T-helper 2 cell treated with Interferon-gamma antibody and Interleukin-4, amounts not matched to agents 100 ng/mL and 5 ng/mL, for 36 hours (primary cell): ENCODE results near the gene GRID1. TPM values are rescaled to one million over a fixed set of nuclear protein-coding genes. Genes with fewer than 3 reads are reported as not detected.
"Not testable (repeated sequence)": the region's sequence is repeated elsewhere in the genome, so short reads cannot be mapped to it uniquely, and the experiment has no call there.

ENCODE experiments used
- intact Hi-C: fragments of 100-400 bp; cut with micrococcal nuclease; formaldehyde crosslinking; loops from one replicate; pipeline ENCODE4 v1.15.1; 2023
- total RNA-seq: library from RNA; stranded (reverse); gene quantifications from 2 replicates; pipeline ENCODE4 v1.2.3, GENCODE V29; 2022

The GRID1 gene
- total RNA-seq, 1 donor from 2014 or later: not detected

- intact Hi-C loops: no loop called here
These were observed 318.0 kb downstream of the GRID1 start for GRCh38 chr10:86048571-86048970.

DNA sequence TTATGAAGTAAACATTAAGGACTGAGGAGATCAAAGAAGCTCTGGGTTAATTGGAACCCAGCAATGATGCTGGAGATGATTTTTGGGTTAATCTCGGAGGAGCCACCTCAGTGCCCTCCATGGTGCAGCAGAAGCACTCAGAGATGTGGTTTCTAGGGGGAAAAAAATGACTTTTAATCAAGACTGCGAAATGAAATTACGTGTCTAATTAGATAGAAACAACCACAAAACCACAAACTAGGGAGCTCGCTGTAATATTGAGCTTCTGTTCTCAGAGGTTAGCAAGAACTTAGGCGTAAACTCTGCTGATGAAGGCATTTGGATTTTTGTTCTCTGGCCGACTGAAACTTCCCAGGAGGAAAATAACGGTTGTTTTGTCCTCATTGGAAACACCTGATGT, 319.0 kb downstream of the GRID1 start:
- intact Hi-C loops: no loop called here

GRCh38 chr10:86046845-86047460, 319.6 kb downstream of the GRID1 start:
- intact Hi-C loops: no loop called here

GRCh38 chr10:86045896-86046295, 320.7 kb downstream of the GRID1 start:
- intact Hi-C loops: no loop called here

GRCh38 chr10:86044029-86044428, 322.6 kb downstream of the GRID1 start:
- intact Hi-C loops: no loop called here

DNA sequence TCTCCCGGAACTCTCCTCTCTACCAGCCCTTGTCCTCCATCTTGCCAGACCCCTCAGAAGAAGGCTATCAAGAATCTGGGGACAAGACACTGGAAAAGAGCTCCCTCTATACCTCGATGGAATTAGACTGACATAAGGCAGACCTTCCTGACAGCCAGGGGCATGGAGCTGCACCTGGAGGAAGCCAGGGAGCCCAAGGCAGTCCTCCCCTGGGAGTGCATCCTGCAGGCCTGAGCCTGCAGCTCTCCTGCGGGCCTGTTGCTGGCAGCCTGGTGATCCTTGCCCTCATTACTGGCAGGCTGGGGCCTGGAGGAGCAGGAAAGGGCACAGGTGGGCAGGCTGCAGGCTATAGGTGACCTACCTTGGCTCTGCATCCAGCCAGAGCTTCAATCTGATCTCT, 323.4 kb downstream of the GRID1 start:
- intact Hi-C loops: no loop called here

- intact Hi-C loops: no loop called here
These were observed 324.4 kb downstream of the GRID1 start for GRCh38 chr10:86042161-86042560.

DNA sequence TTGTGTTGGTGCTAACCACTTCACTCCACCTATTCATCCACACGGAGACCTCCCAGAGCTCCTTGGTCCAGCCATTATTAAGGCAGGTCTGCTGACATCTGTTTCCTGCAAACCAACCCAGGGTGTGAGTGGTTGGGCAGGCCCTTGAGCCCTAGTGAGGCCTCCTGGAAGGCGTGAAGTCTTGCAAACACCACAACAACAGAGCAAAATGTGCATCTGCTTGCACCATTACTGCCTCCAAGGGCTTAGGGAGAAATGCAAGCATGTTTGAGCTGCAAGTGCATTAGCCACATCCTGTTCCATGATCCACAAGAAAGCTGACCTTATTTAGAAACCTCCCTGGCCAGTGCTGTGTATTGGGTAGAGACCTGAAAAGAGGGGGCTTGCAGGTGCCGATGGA, 325.5 kb downstream of the GRID1 start:
- intact Hi-C loops: no loop called here

DNA sequence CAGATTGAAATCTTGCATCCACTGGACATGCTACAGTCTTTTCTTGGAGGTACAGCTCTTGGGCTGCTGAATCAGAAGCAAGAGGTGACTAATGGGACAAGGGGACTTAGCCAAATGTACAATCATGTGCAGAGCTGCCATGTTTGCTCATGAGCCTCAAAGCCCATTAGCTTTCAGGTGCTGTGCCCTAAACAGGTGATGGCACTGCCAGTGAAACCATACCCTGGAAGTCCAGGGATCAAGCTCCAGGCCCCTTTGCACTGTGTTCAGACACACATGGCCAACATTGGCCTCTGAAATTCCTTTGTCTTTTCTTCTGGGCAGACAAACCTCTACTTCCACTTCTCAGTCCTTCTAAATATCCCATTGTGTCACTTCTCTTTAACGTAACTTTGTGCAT, 328.2 kb downstream of the GRID1 start:
- intact Hi-C loops: no loop called here

DNA sequence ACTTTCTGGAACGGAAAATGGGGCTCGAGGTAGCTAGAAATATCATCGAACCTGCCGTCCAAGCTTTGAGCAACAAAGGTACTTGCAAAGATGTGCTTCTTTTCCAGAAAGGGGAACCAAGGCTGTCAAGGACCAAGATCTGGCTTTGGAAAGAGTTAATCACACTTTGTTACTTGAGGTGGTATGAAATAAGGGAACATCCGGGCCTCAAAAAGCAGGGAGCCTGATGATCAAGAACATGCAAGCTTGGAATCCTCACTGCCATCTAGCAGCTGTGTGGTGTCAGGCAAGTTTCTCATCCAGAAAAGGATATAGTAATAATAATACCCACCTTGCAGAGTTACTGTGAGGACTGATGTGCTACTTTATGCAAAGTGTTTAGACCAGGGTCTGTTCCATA, 329.5 kb downstream of the GRID1 start:
- intact Hi-C loops: no loop called here

- intact Hi-C loops: no loop called here
These were observed 330.1 kb downstream of the GRID1 start for GRCh38 chr10:86036544-86036831.

DNA sequence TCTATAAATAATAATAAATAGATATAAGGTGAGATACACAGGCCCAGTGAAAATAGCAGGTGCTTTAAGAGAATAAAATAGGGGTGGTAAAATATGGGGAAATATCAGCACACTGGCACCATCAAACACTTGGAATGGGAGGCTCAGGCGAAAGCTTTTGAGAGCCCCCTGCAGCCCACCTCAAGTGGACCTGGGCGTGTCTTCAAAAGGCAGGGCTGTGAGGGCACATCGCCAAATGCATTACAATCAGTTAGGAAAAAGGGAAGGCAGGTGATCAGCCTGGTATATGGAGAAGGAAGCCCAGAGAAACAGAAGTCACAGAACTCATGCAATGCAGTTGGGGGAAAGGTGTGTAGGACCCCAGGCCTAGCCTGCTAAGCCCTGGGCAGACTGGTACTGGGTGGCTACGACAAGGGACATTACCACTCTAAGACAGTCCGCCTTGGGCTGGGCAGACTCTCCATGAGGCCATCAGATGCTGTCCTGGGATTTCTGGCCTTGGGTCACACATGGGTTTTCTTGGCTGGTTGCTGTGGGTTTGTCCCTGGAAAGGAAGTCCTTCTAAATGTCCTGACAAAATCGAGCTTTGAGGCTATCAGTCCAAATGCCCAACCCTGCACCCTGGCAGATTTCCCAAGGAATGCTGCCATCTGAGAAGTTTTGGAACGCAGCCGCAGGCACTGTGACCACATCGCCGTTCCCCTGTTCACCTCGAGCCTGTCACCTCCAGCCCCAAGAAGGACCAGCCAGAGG, 330.6 kb downstream of the GRID1 start:
- intact Hi-C loops: no loop called here

GRCh38 chr10:86034710-86035109, 331.9 kb downstream of the GRID1 start:
- intact Hi-C loops: no loop called here

- intact Hi-C loops: no loop called here
These were observed 333.0 kb downstream of the GRID1 start for GRCh38 chr10:86033581-86033980.

DNA sequence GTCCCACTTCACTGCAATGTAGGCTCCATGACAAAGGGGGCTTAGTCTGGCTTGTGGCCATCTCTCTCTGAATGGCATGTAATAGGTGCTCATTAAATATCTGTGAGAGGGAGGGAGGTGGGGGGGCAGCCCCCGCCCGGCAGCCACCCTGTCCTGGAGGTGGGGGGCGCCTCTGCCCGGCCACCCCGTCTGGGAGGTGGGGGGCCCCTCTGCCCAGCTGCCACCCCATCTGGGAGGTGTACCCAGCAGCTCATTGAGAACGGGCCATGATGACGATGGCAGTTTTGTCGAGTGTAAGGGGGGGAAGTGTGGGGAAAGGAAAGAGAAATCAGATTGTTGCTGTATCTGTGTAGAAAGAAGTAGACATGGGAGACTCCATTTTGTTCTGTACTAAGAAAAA, 334.5 kb downstream of the GRID1 start:
- intact Hi-C loops: not testable (repeated sequence)

DNA sequence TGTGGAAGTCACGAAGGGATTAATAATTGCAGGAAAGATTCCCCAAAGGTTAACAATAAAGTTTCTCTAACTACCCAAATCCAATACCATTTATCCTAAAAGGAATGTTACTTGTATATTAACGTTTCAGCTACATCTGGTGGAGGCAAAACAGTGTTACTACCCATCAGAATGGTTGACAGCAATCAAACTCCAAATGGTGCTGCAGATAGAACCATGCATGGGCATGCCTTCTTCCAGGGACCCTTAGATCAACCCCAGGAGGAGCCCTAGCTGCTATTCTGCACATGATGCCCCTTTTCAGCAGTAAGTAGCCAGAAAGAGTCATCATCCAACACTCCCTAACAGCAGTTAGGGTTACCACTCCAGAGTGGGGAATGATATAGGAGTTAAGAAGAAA, 336.3 kb downstream of the GRID1 start:
- intact Hi-C loops: no loop called here

- intact Hi-C loops: no loop called here
These were observed 339.2 kb downstream of the GRID1 start for GRCh38 chr10:86027346-86027745.

- intact Hi-C loops: no loop called here
These were observed 341.1 kb downstream of the GRID1 start for GRCh38 chr10:86025509-86025908.

- intact Hi-C loops: no loop called here
These were observed 342.1 kb downstream of the GRID1 start for GRCh38 chr10:86024281-86025041.

DNA sequence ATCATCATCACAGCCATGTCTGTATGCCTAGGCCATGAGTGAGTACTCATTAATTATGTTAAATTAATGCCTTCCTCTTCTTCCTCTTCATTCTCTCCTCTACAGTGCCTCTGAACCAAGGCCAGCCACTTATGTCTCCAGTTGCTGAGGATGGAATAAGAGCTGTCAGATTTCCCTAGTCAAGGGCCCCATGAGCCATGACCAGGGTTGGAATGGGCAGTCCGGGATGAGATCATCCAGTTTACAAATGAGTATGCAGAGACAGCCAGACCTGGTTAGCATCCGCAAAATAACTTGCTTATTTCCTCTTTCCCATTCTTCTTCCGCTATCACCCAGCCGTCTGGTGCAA, 342.7 kb downstream of the GRID1 start:
- intact Hi-C loops: no loop called here

DNA sequence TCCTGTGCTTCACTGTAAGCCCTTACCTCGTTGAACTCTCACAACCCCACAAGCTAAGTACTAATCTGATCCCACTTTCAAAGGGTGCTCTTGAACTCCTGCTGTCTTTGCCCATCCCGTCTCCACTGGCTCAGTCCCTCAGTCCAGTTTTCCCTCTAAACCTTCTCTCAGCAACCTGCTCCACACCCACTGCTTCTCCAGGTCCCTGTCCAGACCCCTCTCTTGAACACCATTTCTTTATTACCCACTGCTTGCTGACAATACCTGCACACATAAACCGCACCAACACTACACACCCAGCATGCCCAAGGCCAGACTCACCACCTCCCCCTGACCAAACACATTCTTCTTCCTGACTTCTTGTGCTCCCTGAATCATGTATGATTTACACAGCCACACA, 343.3 kb downstream of the GRID1 start:
- intact Hi-C loops: no loop called here

- intact Hi-C loops: no loop called here
These were observed 343.7 kb downstream of the GRID1 start for GRCh38 chr10:86022906-86023305.

- intact Hi-C loops: no loop called here
These were observed 346.5 kb downstream of the GRID1 start for GRCh38 chr10:86020134-86020533.
